ENCODE measurements around the gene SLAIN1.
"Not testable (repeated sequence)": the region's sequence is repeated elsewhere in the genome, so short reads cannot be mapped to it uniquely, and the experiment has no call there.

The SLAIN1 gene

DNA sequence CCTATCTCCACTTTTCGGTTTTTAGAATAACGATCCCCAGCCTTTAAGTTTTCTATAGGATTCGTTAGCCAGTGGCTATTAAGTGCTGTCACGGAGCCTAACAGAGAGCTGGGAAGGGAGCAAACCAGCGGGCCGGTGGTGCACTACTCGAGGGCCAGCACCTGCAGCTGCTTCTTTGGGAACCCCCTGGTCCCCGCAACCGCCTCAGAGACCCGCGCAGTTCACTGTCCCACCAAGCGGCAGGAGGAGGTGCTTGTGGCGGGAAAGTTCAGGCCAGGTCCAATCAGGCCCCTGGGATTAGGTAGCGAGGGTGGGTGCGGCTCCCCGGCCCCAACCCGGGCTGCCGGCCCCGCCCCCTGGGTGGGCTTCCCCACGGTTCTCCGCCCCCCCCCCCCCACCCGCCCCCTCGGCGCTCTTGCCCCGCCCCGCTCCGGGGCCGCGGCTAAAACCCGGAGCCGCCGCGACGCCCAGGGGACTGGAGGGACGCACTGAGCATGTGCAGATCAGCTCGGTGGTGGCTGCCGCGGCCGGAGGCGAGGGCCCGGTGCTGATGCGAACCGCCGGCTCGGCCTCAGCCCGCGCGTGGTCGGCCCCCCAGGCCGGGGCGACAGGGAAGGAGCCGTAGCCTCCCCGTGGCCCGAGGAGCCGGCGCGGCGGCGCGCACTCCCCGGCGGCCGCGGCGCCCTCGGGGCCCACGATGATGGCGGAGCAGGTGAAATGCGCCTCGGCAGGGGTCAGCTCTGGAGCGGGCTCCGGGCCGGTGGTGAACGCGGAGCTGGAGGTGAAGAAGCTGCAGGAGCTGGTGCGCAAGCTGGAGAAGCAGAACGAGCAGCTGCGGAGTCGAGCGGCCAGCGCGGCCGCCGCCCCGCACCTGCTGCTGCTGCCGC is at the start of gene SLAIN1:
Gene SLAIN1, plus strand, starts transcription at position 471 of the 887 bp plus-strand sequence. Its CDS starts 227 bp downstream, at position 698.
- DNase-seq = peak; percentile 89

DNA sequence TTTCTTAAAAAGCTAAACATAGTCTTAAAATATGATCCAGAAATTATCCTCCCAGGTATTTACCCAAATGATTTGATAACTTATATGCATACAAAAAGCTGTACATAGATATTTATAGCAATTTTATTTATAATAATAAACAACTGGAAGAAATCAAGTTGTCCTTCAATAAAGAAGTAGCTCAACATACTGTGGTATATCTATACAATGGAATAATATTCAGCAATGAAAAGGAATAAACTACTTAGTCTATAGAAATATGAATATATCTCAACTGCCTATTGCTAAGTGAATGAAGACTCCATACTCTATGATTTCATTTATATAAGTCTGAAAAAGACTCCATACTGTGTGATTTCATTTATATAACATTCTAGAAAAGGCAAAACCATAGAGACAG is 47.1 kb upstream of the SLAIN1 start:
- DNase-seq = no peak

DNA sequence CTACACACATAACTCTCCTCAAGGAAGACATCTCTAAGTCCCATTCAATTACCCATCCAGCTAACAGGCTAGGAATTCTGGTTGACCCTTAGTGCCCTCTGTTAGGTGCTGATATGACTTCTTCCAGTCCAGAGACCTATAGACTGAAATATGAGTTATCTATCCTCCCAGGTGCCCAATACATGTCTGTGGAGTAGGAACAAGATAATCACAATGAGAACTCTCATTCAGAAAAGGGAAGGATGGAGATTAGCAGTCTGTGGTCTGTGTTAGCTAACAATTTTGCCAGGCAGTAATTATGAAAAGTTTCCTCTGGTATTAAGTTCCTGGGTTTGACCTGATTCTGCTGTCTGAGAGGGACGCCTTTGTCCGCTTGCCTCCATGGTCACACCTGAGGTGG is 44.2 kb upstream of the SLAIN1 start:
- DNase-seq = no peak

DNA sequence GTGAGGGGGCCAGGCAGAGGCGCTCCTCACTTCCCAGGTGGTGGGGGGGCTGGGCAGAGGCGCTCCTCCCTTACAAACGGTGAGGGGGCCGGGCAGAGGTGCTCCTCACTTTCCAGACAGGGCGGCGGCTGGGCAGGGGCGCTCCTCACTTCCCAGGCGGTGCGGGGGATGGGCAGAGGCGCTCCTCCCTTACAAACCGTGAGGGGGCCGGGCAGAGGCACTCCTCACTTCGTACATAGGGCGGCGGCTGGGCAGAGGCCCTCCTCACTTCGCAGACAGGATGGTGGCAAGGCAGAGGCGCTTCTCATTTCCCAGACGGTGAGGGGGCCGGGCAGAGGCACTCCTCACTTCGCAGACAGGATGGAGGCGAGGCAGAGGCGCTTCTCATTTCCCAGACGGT is 37.5 kb upstream of the SLAIN1 start:
- not testable (repeated sequence) for DNase-seq

DNA sequence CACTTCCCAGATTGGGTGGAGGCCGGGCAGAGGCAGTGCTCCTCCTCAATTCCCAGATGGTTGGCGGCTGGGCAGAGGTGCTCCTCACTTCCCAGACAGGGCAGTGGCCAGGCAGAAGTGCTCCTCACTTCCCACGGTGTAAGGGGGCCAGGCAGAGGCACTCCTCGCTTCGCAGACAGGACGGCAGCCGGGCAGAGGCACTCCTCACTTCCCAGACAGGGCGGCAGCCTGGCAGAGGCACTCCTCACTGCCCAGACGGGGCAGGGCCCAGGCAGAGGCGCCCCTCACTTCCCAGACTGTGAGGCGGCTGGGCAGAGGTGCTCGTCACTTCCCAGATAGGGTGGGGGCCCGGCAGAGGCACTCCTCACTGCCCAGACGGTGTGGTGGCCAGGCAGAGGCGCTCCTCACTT is 36.6 kb upstream of the SLAIN1 start:
- DNase-seq = no peak

DNA sequence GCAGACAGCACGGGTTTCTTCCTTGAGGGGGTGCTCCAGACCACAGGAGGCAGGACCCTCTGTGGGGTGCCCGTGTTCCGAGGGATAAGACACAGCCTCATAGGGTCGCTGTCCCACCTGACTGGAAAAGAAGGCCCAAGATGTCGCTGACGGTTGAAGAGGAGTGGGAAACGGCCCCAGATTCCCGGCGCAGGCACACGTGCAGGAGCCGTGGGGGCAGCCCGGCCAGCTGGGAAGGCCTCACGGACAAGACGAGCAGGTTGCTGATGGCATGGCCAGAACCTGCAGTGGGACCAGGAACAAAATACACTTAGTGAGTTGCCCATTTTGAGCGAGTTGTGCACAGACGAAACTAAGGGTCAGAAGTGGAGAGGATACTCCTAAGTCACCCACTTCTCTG is 35.2 kb upstream of the SLAIN1 start:
- DNase-seq = not testable (repeated sequence)

DNA sequence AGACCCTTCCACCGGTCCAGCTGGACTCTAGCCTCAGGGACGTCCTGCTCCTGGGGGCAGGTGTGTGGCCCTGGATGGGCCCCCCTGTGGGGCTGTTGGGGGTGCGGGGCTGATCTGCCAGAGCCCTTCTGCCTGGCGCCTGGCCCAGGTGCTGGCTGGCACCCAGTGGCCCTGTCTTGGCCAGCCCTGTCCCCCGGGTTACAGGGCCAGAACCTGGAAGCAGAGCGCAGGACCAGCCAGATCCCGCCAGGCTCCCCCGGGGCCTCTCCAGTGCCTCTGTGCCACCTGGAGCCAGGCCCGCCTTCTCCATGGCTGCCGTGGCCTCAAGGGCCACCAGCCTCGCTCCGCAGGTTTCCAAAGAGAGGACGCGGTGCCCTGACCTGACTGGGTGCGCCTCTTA is 34.7 kb upstream of the SLAIN1 start:
- DNase-seq = not testable (repeated sequence)

DNA sequence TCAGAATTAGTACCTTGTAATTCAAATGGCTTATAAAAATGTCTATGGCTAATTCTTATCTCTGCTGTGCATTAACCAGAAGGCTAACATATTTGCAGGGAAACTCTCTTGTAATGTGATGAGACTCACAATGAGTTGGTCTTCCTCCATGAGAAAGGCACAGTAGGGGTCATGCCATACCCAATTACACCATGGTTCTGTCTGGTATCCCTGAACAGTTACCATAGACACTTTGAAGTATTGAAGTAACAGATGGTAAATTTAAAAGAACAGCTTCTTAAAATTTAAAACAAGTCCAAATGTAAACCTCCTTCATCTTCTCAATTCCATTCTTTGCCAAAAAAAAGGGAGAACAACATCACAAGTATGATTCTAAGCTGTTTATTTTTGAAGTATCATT is 22.6 kb upstream of the SLAIN1 start:
- DNase-seq = no peak

DNA sequence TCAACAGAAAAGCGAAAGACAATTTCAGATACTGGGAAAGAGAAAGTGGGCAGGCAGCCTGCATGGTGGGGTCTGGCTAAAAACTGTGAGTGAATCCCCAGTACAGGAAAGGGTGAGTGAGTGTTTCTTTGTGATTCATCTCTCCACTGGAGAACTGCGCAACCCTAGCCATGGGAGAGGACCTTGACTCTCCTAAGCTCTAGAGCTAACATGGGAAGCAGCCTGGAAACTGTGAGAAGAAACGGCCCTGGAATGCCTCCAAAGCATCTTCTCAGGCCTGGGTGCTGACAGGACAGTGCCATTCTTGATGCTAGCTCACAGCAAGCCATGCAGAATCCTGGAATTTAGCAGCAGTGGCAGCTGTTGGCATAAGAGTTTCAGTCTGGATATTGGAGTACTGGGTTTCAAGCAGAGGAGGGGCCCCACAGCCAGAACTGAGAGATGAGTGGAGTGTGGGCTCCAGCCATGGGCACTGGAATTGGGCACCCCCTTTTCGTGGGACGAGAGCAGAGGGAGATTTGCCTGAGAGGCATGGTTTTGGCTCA is 18.7 kb upstream of the SLAIN1 start:
- DNase-seq = no peak

DNA sequence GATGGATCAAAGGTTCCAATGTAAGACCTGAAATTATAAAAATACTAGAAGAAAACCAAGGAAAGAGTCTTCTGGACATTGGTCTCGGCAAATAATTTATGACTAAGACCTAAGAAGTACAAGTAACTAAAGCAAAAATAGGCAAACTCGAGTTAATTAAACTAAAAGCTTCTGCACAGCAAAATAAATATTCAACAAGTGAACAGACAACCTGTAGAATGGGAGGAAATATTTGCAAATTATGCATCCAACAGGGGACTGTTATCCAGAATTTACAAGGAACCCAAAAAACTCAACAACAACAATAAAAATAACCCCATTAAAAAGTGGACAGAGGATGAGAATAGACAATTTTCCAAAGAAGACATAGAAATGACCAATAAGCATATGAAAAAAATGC is 9.7 kb upstream of the SLAIN1 start:
- no peak for DNase-seq

DNA sequence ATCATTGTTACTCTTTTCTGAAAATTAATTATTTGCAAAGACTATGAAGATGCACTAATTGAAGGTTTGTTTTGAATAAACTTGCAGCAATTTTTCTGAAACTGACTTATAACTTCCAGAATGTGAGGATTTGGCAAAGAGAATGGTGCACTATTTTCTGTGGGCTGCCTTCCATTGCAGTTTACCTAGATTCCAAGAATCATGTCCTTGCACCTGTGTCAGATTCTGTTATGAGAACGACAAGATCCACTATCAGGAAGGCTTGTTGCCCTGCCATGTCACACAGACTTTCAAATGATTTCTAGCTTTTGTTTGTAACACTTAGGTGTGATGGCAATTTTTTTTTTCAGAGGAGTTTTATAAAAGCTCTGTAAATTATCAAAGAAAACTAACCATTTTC is 5.6 kb upstream of the SLAIN1 start:
- DNase-seq = no peak

DNA sequence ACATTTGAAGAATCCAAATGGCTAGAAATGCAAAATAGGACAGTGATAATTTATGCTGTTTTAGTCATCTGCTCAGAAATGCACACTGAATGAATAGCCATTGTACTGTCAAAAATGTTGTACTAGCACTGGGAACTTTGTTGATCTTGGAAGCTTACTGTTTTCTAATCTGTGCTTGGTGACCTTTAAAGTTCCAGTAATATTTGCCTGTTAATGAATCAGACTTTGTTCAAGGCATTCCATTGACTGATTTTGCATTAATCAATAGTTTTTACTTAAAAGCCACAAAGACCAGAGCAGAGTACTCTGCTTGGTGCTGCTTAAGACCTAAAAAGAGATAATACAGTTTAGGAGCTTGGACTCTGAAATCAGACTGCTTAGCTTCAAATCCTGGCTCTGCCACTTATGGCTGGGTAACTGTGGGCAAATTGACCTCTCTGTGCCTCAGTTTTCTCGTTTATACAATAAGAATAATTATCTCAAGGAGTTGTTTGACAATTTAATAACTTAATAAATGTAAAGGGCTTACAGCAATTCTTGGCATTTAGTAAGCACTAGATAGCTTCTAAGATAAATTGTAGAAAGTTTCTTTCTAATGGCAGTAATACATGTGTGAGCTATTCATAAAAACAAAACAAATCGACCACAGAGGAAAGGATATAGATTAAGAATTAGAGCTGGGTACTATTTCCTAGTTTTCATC is 4.6 kb upstream of the SLAIN1 start:
- no peak for DNase-seq

DNA sequence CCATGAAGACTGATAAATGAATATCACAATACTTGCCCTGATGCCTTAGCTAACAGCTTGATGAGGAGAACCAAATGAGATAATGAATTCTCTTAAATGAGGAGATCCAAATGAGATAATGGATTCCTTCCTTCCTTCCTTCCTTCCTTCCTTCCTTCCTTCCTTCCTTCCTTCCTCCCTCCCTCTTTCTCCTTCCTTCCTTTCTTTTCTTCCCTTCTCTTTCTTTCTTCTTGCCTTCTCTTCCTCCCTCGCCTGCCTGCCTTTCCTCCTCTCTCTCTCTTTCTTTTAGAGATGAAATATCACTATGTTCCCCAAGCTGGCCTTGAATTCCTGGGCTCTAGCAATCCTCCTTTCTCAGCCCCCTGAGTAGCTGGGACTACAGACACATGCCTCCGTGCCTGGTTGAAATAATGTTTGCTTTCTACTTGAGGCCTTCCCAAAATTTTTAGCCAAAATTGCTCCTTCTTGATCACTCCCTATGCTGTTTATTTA is 4.0 kb upstream of the SLAIN1 start:
- no peak for DNase-seq

DNA sequence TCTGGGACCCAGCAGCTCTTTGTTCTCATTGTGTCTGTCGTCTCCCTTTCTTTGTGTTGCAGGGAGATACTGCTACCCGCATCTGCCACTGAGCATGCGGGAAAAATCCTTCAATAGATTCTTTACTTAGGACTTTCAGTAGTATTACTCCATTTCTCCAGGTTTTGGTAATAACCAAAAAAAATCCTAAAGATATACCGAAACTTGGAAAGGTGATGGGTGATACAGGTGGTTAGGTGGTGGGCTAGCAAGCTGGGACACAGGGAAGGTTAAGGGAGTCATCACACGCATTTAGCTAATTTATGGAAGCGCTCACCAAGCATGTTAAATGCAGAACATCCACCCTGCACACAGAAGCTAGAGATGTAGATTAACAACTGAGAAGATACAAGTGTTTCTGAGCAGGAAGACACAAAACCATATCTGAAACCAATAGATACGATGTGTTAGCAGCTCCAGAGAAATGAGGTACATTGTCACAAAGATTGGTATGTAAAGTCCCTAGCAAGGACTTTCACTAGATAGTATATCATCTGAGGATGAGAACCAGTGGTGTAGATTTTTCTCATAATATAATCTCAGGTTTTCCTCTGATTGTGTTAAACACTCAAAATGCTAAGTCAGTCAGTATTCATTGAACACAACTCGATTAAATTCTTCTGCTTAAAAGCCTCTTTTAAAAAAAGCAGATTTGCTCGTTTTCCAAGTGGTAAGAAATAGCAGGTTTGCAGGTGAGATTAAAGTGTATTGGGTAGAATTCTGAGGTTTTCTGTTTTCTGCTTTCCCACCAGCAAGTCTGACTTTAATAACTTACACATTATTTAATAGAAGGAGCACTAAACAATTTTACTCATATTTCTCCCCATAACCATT is 1.2 kb upstream of the SLAIN1 start:
- DNase-seq = no peak

DNA sequence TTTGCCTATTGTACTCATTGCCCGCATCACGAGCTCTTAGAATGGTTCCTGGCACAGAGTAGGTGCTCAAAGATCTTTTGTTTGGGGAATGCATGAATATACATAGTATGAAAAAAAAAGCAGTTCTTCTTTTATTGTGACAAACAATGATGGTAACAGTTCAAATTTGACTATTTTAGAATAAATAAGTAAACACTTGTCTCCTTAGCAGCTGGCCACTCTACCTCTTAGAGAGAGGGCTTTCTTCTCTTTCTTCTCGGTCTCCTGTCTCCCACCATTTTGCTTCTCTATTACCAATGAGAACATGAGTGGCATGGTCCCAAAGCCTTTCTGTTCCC is 639 bp upstream of the SLAIN1 start:
- DNase-seq = no peak

DNA sequence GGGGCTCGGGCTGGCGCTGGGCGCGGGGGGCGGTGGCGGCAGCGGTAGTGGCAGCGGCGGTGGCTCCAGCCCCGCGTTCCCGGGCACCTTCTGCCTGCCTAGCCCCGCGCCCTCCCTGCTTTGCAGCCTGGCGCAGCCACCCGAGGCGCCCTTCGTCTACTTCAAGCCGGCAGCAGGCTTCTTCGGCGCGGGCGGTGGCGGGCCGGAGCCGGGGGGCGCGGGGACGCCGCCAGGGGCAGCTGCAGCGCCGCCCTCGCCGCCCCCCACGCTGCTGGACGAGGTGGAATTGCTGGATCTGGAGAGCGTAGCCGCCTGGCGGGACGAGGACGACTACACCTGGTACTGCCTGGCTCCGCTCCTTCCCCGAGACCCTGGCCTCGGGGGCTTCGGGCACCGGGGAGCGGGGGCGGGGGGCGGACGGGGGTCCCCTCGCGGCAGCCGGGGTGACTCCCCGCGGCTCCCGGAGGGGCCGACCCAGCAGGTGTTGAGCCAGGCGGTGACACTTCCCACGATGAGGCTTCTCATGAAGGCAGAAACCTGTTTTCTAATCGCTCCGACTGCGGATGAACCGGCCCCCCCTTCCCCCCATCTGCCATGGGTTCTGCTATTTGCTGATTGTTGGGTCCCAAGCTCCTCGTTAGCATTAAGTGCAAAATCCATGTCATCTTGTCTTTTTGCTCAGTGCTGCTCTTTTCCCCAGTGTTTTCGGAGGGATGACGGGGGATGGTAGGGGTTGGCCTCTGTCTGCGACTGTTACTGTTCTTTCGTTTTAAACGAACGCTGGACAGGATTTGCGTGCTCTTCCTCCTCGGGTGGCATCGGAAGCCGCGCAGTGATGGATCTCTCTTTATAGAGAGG is 943 bp downstream of the SLAIN1 start:
- peak; percentile 41 for DNase-seq

DNA sequence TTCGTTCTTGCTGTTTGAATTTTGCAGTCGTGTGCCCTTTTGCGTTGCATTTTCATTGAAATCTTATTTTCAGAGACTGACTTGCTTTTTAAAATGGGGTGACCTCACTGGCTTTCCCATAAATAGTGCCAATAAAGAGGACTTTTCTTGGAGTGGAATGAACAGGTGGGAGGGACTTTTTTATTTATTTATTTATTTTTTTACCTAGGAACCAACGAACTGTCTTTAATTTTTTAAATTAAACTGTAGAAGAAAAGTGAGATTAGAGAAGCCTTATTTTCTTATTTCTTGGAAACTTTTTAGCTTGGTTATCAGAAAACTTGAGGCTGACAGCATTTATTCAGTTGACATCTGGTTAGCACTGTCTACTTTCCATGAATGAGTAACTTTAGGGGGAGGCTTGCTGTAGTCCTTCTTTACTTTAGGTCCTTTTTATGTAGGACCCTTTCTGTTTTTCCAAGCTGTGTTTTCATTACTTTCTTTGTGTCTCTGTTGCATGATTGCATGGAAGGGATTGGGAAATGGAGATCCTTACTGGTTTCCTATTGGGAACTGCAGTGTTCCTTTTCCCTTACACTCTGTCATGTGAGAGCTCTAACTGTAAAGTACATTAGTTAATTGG is 1.7 kb downstream of the SLAIN1 start:
- no peak for DNase-seq

DNA sequence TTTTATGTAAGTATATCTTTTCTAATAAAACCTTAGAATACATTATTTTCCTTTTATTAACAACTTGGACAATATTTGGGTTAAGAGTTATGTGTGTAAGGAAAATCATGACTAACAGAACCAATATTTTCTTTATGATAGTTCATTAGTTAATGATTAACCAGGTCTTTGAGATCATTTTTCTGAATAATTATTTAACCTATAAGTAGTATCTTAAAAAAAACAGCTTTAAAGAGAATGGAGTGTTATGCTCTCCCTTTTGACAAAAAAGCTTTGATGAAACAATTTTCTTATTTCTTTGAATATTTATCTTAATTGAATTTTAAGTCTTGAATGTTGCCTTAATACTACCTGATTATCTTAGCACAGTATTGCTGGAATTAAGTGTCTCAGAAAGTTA is 3.8 kb downstream of the SLAIN1 start:
- DNase-seq = no peak

DNA sequence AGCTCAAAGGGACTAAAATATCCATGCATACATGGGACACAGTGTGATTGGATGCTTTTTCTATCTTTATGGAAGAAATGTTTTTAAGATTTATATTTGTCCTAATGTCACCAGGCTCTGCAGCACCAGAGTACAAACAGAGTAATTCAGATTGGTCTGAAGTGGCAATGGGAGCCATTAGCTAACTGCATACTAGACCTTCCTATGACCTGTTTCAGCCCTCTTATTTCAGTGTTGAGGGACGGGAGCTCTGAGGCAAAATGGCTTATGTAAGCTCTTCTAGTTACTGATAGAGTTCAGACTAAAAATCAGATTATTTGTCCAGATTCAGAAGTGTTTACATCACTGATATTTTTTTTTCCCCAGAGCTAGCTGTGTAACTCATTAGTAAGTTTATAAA is 4.9 kb downstream of the SLAIN1 start:
- DNase-seq = no peak

DNA sequence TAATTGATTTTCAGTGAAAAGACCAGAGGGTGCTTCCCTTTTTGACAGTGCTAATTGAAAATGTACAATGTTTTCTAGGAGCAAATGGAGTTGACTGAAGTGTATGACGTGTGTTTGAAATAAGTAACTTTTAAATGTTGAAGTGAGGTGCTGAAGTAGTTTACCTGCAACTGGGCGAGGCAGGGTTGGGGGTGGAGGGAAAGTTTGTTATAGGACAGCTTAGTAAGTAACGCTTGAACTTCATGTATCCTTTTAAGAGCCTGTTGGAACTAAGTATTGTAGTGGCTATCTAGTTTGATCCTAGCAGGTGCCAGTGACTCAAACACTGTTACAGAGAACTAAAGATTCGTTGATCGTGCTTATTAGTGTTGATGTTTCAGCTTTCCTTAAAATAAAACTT is 5.9 kb downstream of the SLAIN1 start:
- no peak for DNase-seq

DNA sequence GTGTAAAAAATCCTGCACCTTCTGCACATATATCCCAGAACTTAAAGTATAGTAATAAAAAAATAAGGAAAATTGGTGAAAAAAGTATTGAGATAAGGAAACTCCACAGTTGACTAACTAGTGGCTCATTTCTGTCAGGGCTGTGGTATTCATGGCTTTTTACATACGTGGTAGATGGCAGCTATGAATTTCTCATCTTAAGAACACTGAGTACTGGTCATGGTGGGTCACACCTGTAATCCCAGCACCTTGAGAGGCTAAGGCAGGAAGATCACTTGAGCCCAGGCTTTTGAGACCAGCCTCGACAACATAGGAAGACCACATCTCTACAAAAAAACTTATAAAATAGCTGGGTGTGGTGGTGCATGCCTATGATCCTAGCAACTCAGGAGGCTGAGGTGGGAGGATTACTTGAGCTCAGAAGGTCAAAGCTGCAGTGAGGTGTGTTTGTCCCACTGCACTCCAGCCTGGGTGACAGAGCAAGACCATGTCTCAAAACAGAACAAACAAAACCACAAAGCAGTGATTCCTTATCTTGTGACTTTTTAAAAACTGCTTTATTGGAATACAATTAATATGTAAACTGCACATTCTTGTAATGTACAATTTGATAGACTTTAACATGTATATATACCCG is 16.8 kb downstream of the SLAIN1 start:
- DNase-seq = no peak

All from CD4-positive, alpha-beta T cell treated with Interferon gamma for 1 hour (primary cell).